Measurements from ENCODE around the gene POLR3A. TPM values are rescaled to one million over a fixed set of nuclear protein-coding genes. Genes with fewer than 3 reads are reported as not detected.

The POLR3A gene
- 11.9 and 12.3 TPM in 2 replicates for total RNA-seq (2014; rRNA removed; shearing (Covaris generic))

GRCh38 chr10:78029269-78030226 lies at the start of gene POLR3A:
Gene POLR3A (minus strand): TSS chr10:78029515. CDS start chr10:78029407, 108 bp downstream.

DNA sequence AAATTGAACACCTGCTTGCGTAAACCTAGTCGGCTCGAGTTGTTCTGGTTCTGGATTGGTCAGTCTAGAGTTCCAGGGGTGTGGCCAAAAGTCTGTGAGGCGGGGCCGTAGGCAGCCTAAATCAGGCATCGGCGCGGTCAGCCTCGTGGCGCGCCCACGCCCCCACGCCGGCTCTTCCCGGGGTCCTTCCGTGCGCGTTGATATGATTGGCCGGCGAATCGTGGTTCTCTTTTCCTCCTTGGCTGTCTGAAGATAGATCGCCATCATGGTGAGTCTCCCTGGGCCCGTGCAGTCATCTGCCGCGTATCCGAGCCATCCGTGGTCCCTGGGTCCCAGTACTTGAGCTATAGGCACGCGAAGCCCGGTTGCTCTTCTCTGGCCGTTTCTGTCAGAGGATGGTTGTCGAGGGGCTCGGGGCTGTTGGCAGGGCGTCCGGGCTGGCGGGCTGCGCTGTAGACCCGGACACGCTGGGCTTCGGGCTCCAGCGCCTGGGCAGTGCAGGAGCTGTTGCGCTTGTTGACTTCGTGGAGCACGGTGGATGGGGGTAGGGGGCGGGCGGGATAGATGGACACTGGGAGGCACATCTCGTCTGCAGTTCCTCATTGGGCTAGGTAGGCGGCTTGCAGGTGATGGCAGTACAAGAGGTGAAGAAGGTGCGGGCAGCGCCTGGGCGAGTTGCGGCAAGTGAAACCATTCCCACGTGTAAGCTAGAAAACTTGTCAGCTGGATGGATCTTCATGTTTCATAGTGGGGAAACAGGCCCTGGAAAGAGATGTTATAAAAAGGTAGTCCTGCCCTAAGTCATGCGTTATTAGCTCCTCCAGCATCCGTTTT lies 4.5 kb upstream of the POLR3A start, which contains the start of gene RPS24:
TSS of gene RPS24 (plus strand) at position 227 of the 834 bp plus-strand sequence. CDS start at position 266, 39 bp downstream.

DNA sequence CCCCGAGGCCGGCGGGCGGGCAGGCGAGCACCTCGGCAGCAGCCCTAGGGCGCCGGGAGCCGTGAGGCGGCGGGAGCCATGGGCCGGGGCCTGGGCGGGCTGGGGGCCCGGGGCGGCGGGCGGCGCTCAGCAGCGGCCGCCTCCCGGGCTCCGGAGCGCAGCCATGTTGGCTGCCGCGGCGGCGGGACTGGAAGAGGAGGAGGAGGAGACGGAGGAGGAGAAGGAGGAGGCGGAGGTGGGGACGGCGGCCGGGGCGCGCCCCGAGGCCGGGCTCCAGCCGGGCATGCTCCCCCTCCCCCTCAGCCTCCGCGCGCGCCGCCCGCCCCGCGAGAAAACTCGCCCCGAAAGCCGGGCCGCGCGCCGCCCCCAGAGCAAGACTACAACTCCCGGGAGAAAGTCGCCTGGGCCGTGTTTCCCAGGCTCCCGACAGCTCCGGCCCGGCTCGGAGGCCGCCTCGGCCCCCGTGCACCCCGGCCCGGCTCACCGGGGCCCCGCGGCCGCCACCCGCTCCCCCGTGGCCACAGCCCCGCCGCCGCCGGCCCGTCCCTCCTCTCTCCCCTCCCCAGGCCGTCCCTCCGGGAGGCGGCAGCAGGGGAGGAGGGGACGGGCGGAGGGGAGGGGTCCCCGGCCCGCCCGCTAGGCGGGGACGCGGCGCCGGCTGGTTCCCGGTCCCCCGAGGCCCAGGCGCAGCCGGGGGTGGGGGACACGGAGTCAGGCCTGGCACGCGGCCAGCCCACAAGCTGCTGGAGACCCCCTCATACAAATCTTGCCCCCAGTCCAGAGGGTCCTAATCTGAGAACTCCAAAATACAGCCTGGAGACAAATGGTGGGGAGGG lies 102.5 kb downstream of the POLR3A start, which contains the start of gene DLG5:
TSS of gene DLG5 (minus strand) at position 190 of the 836 bp plus-strand sequence. CDS start 235 bp downstream, outside the sequence.

Small RNA genes within 50 kb of the gene (small RNA-seq; reads per million reads assigned to genes)
- gene RF00017, result not detected

Other genes starting within 250 kb of the POLR3A start
- 21.8 and 22.4 TPM in 2 replicates for gene DLG5, start 102.8 kb downstream of the POLR3A start, total RNA-seq (2014; rRNA removed; shearing (Covaris generic))
- gene RPS24, start 4.3 kb upstream of the POLR3A start, total RNA-seq (2014; rRNA removed; shearing (Covaris generic)), result 3,510 and 4,350 TPM in 2 replicates